MG63 (cell line): Measurements from ENCODE around the gene AK9. TPM values are rescaled to one million over a fixed set of nuclear protein-coding genes. Genes with fewer than 3 reads are reported as not detected.
A peak's percentile ranks its signal among the peaks of the same experiment; 100 is the strongest.

ENCODE experiments used
- DNase-seq: peaks from one replicate; pipeline ENCODE4 v3.0.0-alpha.2; 2020
- H3K27me3 ChIP-seq: fragments of 250-450 bp; sonication (Bioruptor Pico); 2 replicates; pipeline ENCODE4 v1.5.1; 2020; ENCODE audit warnings: mild to moderate bottlenecking, moderate library complexity
- H3K36me3 ChIP-seq: fragments of 250-450 bp; sonication (Bioruptor Pico); 2 replicates; pipeline ENCODE4 v1.5.1; 2020; ENCODE audit warnings: mild to moderate bottlenecking, moderate library complexity
- H3K4me3 ChIP-seq: fragments of 250-450 bp; sonication (Bioruptor Pico); 2 replicates; pipeline ENCODE4 v1.5.1; 2020; ENCODE audit warnings: mild to moderate bottlenecking, moderate library complexity
- H3K9me3 ChIP-seq: fragments of 250-450 bp; sonication (Bioruptor Pico); 2 replicates; pipeline ENCODE4 v1.5.1; 2020; ENCODE audit warnings: mild to moderate bottlenecking, moderate library complexity
- total RNA-seq: library from RNA; depleted of rRNA; stranded (reverse); fragments of >200 nt; shearing (Covaris generic); gene quantifications from 2 replicates; pipeline ENCODE4 v1.2.3, GENCODE V29; 2014; ENCODE audit warnings: low replicate concordance

The AK9 gene
- total RNA-seq, 1 experiment from 2014 or later: 2.6 TPM

GRCh38 chr6:109508166-109508860 lies 182.7 kb downstream of the AK9 start:
- no peaks in the 10 kb centered on the region for H3K9me3 ChIP-seq
- no peaks in the 10 kb centered on the region for H3K27me3 ChIP-seq
- DNase-seq: no peak
- no peak overlapping the region for H3K4me3 ChIP-seq
- H3K36me3 ChIP-seq: no peaks in the 10 kb centered on the region

GRCh38 chr6:109507490-109508072 lies 183.4 kb downstream of the AK9 start:
- DNase-seq: no peak
- H3K4me3 ChIP-seq: no peak overlapping the region
- H3K27me3 ChIP-seq: no peaks in the 10 kb centered on the region
- no peaks in the 10 kb centered on the region for H3K36me3 ChIP-seq
- no peaks in the 10 kb centered on the region for H3K9me3 ChIP-seq

- Histone ChIP-seq H3K27me3 (no peaks in the 10 kb centered on the region), H3K36me3 (no peaks in the 10 kb centered on the region), H3K9me3 (no peaks in the 10 kb centered on the region), H3K4me3 (no peak overlapping the region)
- no peak for DNase-seq
Measured at GRCh38 chr6:109506841-109507240, 184.2 kb downstream of the AK9 start.

DNA sequence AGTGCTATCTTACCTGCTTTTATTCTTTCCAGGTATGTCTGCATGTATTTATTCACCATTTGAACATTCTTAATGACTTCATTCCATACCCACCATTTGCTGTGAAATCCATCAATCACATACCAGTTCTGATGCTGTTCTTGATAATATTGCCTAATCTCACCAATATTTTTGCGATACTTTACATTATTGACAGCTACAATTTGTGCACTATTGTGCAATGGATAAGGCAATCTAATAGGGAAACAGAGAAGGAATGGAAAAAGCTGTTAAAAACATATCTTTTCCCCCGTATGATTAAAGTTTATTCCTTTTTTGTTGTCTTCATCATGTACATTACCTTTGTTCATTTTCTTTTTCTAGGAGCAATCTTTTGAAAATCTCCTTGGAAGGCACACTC lies 184.7 kb downstream of the AK9 start:
- DNase-seq: no peak
- Histone ChIP-seq H3K27me3 (no peaks in the 10 kb centered on the region), H3K4me3 (no peak overlapping the region), H3K9me3 (no peaks in the 10 kb centered on the region), H3K36me3 (no peaks in the 10 kb centered on the region)

DNA sequence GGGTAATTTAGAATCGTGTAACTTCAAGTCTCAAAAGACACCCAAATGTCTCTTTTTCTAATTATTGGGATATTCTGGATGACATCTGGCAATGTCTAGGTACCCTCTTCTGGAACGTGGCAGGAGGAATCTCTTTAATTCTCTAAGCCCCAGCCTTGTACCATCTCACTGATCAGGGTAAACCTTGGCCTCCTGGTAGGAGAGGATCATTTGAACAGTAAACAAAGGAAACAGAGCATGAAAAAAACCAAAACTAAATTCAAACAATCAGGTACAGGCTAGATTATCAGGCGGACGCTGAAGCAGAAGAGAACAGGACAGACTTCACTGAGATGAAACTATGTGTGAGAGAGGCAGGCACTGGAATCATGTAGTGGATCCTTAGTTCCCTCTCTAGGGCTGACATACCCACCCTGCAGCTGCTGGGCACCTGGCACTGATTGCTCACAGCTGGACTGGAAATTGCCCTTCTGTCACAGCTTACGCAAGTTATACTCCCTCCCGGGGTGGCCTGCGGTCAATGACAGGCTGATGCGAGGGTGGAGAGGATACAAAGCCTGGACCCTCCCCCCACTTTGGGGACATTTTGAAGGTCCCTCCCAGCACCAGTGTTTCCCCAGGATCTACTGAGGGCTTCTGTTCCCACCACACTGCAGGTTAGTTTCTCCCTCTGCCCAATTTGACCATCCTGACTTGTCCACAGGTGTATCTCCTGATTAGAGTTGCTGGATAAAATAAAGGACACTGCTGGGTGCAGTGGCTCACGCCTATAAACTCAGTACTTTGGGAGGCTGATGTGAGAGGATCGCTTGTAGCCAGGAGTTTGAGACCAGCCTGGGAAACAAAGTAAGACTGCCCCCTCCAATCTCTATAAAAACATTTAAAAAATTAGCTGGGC lies 187.4 kb downstream of the AK9 start:
- no peaks in the 10 kb centered on the region for H3K36me3 ChIP-seq
- DNase-seq: no peak
- no peaks in the 10 kb centered on the region for H3K27me3 ChIP-seq
- H3K9me3 ChIP-seq: no peaks in the 10 kb centered on the region
- no peak overlapping the region for H3K4me3 ChIP-seq

DNA sequence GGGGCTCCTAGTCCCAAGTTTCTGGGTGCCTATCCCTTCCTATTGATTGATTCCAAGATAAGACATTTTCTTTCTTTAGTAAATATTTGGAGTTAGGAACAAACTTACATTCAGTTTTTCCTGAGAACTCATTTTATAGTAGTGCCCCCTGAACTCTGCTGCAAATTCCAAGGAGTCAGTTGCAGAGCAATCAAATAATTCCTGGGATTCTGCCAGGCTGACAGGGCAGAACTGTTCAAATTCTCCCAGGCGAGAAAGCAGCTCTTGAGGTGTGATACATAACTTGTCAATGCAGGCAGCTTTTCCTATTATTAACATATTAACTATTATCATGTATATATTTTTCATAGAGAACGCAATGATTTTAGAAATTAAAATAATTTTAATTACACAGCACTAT lies 192.1 kb downstream of the AK9 start:
- H3K27me3 ChIP-seq: no peaks in the 10 kb centered on the region; the same call in 1 of the 2 replicates
- H3K36me3 ChIP-seq: no peaks in the 10 kb centered on the region
- no peak for DNase-seq
- H3K9me3 ChIP-seq: no peaks in the 10 kb centered on the region
- H3K4me3 ChIP-seq: no peak overlapping the region

DNA sequence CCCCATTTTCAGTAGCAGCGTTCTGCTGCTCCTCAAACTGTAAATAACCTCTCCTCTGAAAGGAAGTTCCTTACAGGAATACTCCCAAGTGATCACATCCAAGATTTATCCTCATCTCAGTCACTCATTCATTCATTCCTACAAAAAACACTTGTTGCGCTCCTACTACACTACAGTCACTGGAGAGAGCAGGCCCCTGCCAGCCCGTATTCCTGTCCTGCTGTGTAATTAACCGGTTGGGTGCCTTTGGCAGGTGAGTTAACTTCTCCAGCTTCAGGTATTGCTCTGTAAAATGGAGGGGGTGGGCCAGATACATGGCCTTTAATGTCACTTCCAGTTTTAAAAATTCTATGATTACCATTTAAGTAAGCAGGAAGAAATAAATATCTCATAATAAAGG lies 192.9 kb downstream of the AK9 start:
- no peak overlapping the region for H3K4me3 ChIP-seq
- no peaks in the 10 kb centered on the region for H3K9me3 ChIP-seq
- H3K36me3 ChIP-seq: no peaks in the 10 kb centered on the region
- no peak for DNase-seq
- no peaks in the 10 kb centered on the region; the same call in 1 of the 2 replicates for H3K27me3 ChIP-seq

DNA sequence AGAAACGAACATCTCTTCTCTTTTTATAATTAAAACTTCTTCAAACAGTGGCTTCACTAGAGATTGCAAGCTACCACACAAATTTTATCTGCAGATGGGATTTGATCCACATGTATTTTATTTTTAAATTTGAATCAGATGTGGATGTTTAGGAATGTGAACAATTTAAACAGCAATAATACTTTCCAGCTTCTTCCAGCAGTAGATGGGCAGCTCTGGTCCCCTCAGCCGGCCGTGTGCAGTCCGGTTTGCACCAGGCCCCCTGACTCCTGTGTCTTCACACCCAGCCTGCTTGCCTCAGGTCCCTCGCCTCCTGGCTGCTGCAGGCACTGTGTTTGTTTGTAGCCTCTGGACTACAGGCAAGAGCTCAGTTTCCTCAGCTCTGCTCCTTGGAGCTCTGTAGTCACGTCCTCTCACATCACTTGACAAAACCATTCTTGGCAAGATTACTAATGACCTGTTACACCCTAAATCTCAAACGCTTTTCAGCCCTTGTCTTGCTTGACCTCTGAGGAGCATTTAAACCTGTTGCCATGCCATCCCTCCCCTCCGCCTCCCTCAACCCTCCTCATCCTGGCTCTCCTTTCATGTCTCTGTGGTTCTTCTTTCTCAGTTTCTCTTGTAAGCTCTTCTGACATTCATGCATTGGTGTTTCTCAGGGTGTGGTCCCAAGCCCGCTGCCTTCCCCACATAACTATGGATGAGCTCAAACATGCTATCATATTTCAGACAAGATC lies 194.8 kb downstream of the AK9 start:
- no peaks in the 10 kb centered on the region; the same call in 1 of the 2 replicates for H3K27me3 ChIP-seq
- H3K9me3 ChIP-seq: no peaks in the 10 kb centered on the region
- no peak overlapping the region for H3K4me3 ChIP-seq
- H3K36me3 ChIP-seq: no peaks in the 10 kb centered on the region
- DNase-seq: no peak

- Histone ChIP-seq H3K9me3 (no peaks in the 10 kb centered on the region), H3K4me3 (no peak overlapping the region)
- no peak for DNase-seq
Measured at GRCh38 chr6:109493865-109494264, 197.1 kb downstream of the AK9 start.

DNA sequence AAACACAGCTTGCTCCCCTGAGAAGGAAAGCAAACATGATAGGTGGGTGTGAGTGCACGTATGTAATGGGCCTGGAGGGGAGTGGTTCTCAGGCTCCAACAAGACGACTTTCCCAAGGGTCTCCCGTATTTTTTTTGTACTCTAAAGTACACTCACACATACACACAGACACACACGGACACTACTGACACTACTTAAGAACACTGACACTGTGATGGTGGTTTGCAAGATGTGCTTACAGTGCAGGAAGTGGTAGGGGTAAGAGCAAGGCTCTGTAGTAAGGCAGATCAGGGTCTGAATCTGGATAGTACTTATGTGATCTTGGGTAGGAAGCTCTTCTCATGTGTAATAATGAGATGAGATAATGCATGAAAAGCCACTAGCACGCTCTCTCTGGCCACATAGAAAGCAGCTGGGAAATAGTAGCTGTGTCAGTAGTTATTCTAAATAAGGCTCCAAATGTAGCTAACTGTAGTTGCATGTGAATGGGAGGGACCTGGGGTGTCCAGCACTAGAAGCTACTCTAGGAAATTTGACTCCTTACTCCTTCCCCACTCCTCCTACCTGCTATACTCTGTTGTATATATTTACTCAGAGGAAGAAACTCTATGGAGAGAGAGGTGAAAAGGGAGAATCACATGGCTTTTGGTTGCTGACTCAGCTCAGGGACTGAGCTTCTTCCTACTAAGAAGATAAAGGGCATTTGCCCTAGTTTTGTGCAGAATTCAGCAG lies 199.6 kb downstream of the AK9 start:
- DNase-seq: no peak
- H3K27me3 ChIP-seq: no peaks in the 10 kb centered on the region
- no peaks in the 10 kb centered on the region for H3K36me3 ChIP-seq
- H3K9me3 ChIP-seq: no peaks in the 10 kb centered on the region
- H3K4me3 ChIP-seq: no peak overlapping the region

More at GRCh38 chr6:109493865-109494264, 197.1 kb downstream of the AK9 start:
- H3K27me3 ChIP-seq: no peaks in the 10 kb centered on the region; the same call in 1 of the 2 replicates
- H3K36me3 ChIP-seq: no peaks in the 10 kb centered on the region

GRCh38 chr6:109490713-109491112 lies 200.3 kb downstream of the AK9 start:
- Histone ChIP-seq H3K27me3 (no peaks in the 10 kb centered on the region), H3K4me3 (no peak overlapping the region), H3K9me3 (no peaks in the 10 kb centered on the region), H3K36me3 (no peaks in the 10 kb centered on the region)
- no peak for DNase-seq

DNA sequence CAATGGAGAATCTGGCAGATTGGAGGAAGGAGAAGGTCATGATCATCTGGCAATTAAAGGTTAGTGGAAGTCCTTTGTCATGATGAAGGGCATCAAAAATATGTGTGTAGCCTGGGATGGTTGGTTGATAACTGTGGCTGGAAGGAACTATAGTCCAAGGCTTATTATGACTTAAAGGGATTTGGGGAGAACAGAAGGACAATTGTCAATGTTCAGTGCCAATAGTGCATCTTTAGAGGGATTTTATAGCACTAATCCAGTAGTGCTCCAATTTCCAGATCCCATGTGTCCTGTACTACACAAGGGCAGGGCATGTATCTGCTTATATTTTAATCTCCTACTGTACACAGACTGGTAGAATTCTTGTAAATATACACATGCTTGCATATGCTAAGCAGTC lies 203.0 kb downstream of the AK9 start:
- no peaks in the 10 kb centered on the region for H3K36me3 ChIP-seq
- no peaks in the 10 kb centered on the region for H3K9me3 ChIP-seq
- no peaks in the 10 kb centered on the region for H3K27me3 ChIP-seq
- no peak for DNase-seq
- H3K4me3 ChIP-seq: no peak overlapping the region

GRCh38 chr6:109486068-109486467 lies 204.9 kb downstream of the AK9 start:
- H3K9me3 ChIP-seq: no peaks in the 10 kb centered on the region
- H3K4me3 ChIP-seq: no peak overlapping the region
- DNase-seq: no peak
- peaks cover 11% of the 10 kb centered on the region for H3K36me3 ChIP-seq
- no peaks in the 10 kb centered on the region for H3K27me3 ChIP-seq

GRCh38 chr6:109485266-109485935 lies 205.6 kb downstream of the AK9 start:
- H3K36me3 ChIP-seq: peaks cover 17% of the 10 kb centered on the region
- DNase-seq: no peak
- no peak overlapping the region for H3K4me3 ChIP-seq
- no peaks in the 10 kb centered on the region for H3K9me3 ChIP-seq
- H3K27me3 ChIP-seq: no peaks in the 10 kb centered on the region

DNA sequence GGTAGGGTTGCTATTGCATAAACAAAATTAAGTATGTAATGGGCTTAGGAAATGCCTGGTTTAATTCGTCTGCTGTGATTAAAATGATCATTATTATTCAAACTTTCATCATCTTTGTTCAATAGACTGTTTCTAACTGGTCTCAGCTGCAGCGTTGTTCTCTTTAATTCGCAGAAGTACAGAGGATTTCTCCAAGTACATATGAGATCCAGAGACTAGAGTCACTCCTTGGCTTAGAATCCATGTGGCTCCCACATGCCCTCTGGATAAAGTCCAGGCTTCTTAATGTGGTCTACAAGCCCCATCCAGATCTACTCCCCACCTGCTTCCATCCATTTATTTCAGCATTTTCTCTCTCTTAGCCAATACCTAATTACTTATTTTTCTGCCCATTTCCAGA lies 206.9 kb downstream of the AK9 start:
- Histone ChIP-seq H3K4me3 (no peak overlapping the region; the same call in 1 of the 2 replicates), H3K27me3 (no peaks in the 10 kb centered on the region), H3K9me3 (no peaks in the 10 kb centered on the region), H3K36me3 (peaks cover 28% of the 10 kb centered on the region)
- DNase-seq: no peak

DNA sequence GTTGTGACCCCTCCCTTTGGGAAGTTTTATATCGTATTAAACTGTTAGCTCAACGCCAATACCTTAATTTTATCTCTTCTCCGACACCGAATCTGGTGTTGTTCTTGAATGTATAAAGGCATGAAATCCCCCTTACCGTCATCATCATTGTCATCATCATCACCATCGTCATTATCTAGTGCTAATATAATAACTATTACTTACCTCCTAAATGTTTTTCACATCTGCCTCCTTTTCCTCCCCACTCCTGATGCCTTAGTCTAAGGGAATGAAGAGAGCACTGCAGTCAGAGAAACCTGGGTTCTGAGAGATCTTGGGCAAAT lies 207.3 kb downstream of the AK9 start:
- no peaks in the 10 kb centered on the region for H3K9me3 ChIP-seq
- H3K36me3 ChIP-seq: peaks cover 31% of the 10 kb centered on the region
- H3K4me3 ChIP-seq: peak overlapping the region; percentile 50
- DNase-seq: no peak
- H3K27me3 ChIP-seq: no peaks in the 10 kb centered on the region
